GM23338 (cell line): ENCODE data around the gene MRPL28.

Source experiments
- CREB1 ChIP-seq: fragments of 250-450 bp; sonication (Bioruptor Pico); IDR thresholded peaks from 2 replicates; pipeline ENCODE4 v1.5.0; 2020; ENCODE audit warnings: low read depth, mild to moderate bottlenecking, moderate library complexity
- EZH2 ChIP-seq: fragments of 200-600 bp; sonication (generic); IDR thresholded peaks from one replicate; pipeline ENCODE4 v1.8.0; 2017; ENCODE audit warnings: antibody characterized with exemption, mild to moderate bottlenecking, low read depth; ENCODE audit not compliant: unreplicated experiment
- EZH2phosphoT487 ChIP-seq: fragments of 200-600 bp; sonication (generic); IDR thresholded peaks from one replicate; pipeline ENCODE4 v1.8.1; 2018; ENCODE audit warnings: antibody characterized with exemption; ENCODE audit not compliant: unreplicated experiment
- JUNB ChIP-seq: IDR thresholded peaks from one replicate; pipeline ENCODE4 v1.6.1; 2016; ENCODE audit warnings: antibody characterized with exemption; ENCODE audit not compliant: unreplicated experiment
- NANOG ChIP-seq: IDR thresholded peaks from 2 replicates; pipeline ENCODE4 v1.6.1; 2016; ENCODE audit warnings: antibody characterized with exemption, borderline replicate concordance
- POLR2AphosphoS5 ChIP-seq: IDR thresholded peaks from 2 replicates; pipeline ENCODE4 v1.6.1; 2016; ENCODE audit warnings: antibody characterized with exemption, low read depth
- STAT1 ChIP-seq: IDR thresholded peaks from one replicate; pipeline ENCODE4 v1.6.1; 2016; ENCODE audit warnings: antibody characterized with exemption; ENCODE audit not compliant: unreplicated experiment
- ZNF114 ChIP-seq: fragments of 250-450 bp; sonication (Bioruptor Pico); IDR thresholded peaks from 2 replicates; pipeline ENCODE4 v1.5.0; 2020; ENCODE audit warnings: mild to moderate bottlenecking, moderate library complexity
- ZNF331 ChIP-seq: fragments of 250-450 bp; sonication (Bioruptor Pico); IDR thresholded peaks from 2 replicates; pipeline ENCODE4 v1.5.0; 2020; ENCODE audit warnings: low read depth, mild to moderate bottlenecking, moderate library complexity
- TF ChIP-seq, protein P1 (sequence below), 2 experiments: fragments of 200-600 bp in 1 of 2; sonication (generic) in 1 of 2; conservative IDR thresholded peaks; 2 replicates each; pipeline versions ENCODE4 v1.5.1 to v1.6.1; 2016 to 2017; ENCODE audit warnings: antibody characterized with exemption in 2 of 2, low read depth in 2 of 2, mild to moderate bottlenecking in 2 of 2, moderate library complexity in 1 of 2
- TF ChIP-seq, protein P2 (sequence below): IDR thresholded peaks from one replicate; pipeline ENCODE4 v1.6.1; 2018; ENCODE audit warnings: antibody characterized with exemption; ENCODE audit not compliant: unreplicated experiment
- TF ChIP-seq, protein P3 (sequence below): IDR thresholded peaks from 2 replicates; pipeline ENCODE4 v1.6.1; 2016; ENCODE audit warnings: antibody characterized with exemption
- TF ChIP-seq, protein P4 (sequence below): fragments of 250-450 bp; sonication (Bioruptor Pico); IDR thresholded peaks from 2 replicates; pipeline ENCODE4 v1.5.0; 2020; ENCODE audit warnings: mild to moderate bottlenecking, moderate library complexity

DNA sequence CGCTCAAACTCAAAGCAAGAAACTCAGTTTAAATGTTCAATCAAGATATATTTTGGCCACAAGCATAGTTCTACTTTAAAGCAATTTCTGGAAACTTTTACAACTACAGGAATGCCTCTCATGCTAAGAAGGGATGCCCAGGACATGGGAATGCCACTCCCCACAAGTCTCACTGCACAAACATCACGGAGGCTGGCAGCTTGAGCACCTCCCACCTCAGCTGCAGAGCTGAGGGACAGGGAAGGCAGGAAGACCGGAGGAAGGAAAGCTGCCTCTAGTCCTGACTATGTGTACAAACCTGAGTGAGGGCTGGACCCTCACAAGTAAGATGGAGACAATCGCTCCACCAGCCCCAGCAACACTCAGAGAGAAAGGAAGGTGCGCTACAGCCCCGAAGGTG, 23.1 kb downstream of the MRPL28 start:
- TF ChIP-seq EZH2, result no peak
- TF ChIP-seq, protein P1, sequence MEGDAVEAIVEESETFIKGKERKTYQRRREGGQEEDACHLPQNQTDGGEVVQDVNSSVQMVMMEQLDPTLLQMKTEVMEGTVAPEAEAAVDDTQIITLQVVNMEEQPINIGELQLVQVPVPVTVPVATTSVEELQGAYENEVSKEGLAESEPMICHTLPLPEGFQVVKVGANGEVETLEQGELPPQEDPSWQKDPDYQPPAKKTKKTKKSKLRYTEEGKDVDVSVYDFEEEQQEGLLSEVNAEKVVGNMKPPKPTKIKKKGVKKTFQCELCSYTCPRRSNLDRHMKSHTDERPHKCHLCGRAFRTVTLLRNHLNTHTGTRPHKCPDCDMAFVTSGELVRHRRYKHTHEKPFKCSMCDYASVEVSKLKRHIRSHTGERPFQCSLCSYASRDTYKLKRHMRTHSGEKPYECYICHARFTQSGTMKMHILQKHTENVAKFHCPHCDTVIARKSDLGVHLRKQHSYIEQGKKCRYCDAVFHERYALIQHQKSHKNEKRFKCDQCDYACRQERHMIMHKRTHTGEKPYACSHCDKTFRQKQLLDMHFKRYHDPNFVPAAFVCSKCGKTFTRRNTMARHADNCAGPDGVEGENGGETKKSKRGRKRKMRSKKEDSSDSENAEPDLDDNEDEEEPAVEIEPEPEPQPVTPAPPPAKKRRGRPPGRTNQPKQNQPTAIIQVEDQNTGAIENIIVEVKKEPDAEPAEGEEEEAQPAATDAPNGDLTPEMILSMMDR (conservative IDR thresholded peaks at IDR 0.05; ENCODE audit: low read depth in 2 of 2), result no peak
- no peak for TF ChIP-seq ZNF114 (CRISPR knock-in tag)
- TF ChIP-seq, protein P2, sequence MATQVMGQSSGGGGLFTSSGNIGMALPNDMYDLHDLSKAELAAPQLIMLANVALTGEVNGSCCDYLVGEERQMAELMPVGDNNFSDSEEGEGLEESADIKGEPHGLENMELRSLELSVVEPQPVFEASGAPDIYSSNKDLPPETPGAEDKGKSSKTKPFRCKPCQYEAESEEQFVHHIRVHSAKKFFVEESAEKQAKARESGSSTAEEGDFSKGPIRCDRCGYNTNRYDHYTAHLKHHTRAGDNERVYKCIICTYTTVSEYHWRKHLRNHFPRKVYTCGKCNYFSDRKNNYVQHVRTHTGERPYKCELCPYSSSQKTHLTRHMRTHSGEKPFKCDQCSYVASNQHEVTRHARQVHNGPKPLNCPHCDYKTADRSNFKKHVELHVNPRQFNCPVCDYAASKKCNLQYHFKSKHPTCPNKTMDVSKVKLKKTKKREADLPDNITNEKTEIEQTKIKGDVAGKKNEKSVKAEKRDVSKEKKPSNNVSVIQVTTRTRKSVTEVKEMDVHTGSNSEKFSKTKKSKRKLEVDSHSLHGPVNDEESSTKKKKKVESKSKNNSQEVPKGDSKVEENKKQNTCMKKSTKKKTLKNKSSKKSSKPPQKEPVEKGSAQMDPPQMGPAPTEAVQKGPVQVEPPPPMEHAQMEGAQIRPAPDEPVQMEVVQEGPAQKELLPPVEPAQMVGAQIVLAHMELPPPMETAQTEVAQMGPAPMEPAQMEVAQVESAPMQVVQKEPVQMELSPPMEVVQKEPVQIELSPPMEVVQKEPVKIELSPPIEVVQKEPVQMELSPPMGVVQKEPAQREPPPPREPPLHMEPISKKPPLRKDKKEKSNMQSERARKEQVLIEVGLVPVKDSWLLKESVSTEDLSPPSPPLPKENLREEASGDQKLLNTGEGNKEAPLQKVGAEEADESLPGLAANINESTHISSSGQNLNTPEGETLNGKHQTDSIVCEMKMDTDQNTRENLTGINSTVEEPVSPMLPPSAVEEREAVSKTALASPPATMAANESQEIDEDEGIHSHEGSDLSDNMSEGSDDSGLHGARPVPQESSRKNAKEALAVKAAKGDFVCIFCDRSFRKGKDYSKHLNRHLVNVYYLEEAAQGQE, result no peak
- TF ChIP-seq JUNB, result no peak
- no peak for TF ChIP-seq ZNF331 (CRISPR knock-in tag)
- TF ChIP-seq POLR2AphosphoS5, result no peak
- no peak for TF ChIP-seq EZH2phosphoT487
- TF ChIP-seq STAT1, result no peak
- TF ChIP-seq NANOG, result no peak
- no peak for TF ChIP-seq CREB1 (CRISPR knock-in tag)
- TF ChIP-seq, protein P3, sequence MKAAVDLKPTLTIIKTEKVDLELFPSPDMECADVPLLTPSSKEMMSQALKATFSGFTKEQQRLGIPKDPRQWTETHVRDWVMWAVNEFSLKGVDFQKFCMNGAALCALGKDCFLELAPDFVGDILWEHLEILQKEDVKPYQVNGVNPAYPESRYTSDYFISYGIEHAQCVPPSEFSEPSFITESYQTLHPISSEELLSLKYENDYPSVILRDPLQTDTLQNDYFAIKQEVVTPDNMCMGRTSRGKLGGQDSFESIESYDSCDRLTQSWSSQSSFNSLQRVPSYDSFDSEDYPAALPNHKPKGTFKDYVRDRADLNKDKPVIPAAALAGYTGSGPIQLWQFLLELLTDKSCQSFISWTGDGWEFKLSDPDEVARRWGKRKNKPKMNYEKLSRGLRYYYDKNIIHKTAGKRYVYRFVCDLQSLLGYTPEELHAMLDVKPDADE, result no peak
- TF ChIP-seq, protein P4, sequence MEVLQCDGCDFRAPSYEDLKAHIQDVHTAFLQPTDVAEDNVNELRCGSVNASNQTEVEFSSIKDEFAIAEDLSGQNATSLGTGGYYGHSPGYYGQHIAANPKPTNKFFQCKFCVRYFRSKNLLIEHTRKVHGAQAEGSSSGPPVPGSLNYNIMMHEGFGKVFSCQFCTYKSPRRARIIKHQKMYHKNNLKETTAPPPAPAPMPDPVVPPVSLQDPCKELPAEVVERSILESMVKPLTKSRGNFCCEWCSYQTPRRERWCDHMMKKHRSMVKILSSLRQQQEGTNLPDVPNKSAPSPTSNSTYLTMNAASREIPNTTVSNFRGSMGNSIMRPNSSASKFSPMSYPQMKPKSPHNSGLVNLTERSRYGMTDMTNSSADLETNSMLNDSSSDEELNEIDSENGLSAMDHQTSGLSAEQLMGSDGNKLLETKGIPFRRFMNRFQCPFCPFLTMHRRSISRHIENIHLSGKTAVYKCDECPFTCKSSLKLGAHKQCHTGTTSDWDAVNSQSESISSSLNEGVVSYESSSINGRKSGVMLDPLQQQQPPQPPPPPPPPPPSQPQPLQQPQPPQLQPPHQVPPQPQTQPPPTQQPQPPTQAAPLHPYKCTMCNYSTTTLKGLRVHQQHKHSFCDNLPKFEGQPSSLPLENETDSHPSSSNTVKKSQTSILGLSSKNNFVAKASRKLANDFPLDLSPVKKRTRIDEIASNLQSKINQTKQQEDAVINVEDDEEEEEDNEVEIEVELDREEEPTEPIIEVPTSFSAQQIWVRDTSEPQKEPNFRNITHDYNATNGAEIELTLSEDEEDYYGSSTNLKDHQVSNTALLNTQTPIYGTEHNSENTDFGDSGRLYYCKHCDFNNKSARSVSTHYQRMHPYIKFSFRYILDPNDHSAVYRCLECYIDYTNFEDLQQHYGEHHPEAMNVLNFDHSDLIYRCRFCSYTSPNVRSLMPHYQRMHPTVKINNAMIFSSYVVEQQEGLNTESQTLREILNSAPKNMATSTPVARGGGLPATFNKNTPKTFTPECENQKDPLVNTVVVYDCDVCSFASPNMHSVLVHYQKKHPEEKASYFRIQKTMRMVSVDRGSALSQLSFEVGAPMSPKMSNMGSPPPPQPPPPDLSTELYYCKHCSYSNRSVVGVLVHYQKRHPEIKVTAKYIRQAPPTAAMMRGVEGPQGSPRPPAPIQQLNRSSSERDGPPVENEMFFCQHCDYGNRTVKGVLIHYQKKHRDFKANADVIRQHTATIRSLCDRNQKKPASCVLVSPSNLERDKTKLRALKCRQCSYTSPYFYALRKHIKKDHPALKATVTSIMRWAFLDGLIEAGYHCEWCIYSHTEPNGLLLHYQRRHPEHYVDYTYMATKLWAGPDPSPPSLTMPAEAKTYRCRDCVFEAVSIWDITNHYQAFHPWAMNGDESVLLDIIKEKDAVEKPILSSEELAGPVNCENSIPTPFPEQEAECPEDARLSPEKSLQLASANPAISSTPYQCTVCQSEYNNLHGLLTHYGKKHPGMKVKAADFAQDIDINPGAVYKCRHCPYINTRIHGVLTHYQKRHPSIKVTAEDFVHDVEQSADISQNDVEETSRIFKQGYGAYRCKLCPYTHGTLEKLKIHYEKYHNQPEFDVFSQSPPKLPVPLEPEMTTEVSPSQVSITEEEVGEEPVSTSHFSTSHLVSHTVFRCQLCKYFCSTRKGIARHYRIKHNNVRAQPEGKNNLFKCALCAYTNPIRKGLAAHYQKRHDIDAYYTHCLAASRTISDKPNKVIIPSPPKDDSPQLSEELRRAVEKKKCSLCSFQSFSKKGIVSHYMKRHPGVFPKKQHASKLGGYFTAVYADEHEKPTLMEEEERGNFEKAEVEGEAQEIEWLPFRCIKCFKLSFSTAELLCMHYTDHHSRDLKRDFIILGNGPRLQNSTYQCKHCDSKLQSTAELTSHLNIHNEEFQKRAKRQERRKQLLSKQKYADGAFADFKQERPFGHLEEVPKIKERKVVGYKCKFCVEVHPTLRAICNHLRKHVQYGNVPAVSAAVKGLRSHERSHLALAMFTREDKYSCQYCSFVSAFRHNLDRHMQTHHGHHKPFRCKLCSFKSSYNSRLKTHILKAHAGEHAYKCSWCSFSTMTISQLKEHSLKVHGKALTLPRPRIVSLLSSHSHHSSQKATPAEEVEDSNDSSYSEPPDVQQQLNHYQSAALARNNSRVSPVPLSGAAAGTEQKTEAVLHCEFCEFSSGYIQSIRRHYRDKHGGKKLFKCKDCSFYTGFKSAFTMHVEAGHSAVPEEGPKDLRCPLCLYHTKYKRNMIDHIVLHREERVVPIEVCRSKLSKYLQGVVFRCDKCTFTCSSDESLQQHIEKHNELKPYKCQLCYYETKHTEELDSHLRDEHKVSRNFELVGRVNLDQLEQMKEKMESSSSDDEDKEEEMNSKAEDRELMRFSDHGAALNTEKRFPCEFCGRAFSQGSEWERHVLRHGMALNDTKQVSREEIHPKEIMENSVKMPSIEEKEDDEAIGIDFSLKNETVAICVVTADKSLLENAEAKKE, result no peak
